K562 (cell line): ENCODE measurements around the gene ATP5MC3. TPM values are rescaled to one million over a fixed set of nuclear protein-coding genes. Genes with fewer than 3 reads are reported as not detected.

Source experiments
- ARNT ChIP-seq, 2 experiments: fragments of 450-650 bp; IDR thresholded peaks; 2 replicates each; pipeline ENCODE4 v1.6.1; 2016; ENCODE audit warnings: mild to moderate bottlenecking in 1 of 2
- BCL6 ChIP-seq: fragments of 250-450 bp; sonication (Bioruptor Pico); IDR thresholded peaks from 2 replicates; pipeline ENCODE4 v1.4.0; 2020
- BMI1 ChIP-seq: fragments of 150-350 bp; IDR thresholded peaks from 2 replicates; pipeline ENCODE4 v1.6.1; 2014; ENCODE audit warnings: low read length
- CHAMP1 ChIP-seq: fragments of 450-650 bp; IDR thresholded peaks from 2 replicates; pipeline ENCODE4 v1.6.1; 2016; ENCODE audit warnings: mild to moderate bottlenecking
- CREM ChIP-seq: IDR thresholded peaks from 2 replicates; pipeline ENCODE4 v1.6.1; 2014; ENCODE audit warnings: antibody characterized with exemption, low read depth
- E2F8 ChIP-seq: fragments of 450-650 bp; IDR thresholded peaks from 2 replicates; pipeline ENCODE4 v1.7.1; 2018; ENCODE audit warnings: mild to moderate bottlenecking, low read depth; ENCODE audit not compliant: partially characterized antibody
- KLF13 ChIP-seq: fragments of 450-650 bp; IDR thresholded peaks from 2 replicates; pipeline ENCODE4 v1.6.1; 2016; ENCODE audit warnings: missing genetic modification characterization, low read depth, mild to moderate bottlenecking, missing compliant biosample characterization, moderate library complexity, borderline replicate concordance
- MNT ChIP-seq, 2 experiments: fragments of 450-650 bp; conservative IDR thresholded peaks; 2 replicates each; pipeline ENCODE4 v1.6.1; 2017; ENCODE audit warnings: mild to moderate bottlenecking in 2 of 2, moderate library complexity in 2 of 2
- MYNN ChIP-seq, 2 experiments: sonication (generic); formaldehyde crosslinking in 1 of 2; IDR thresholded peaks; 2 replicates each; pipeline versions ENCODE4 v1.5.0 to v1.6.1; 2016 to 2020; ENCODE audit warnings: antibody characterized with exemption in 1 of 2, missing genetic modification reagents in 1 of 2
- TAF9B ChIP-seq: fragments of 450-650 bp; IDR thresholded peaks from 2 replicates; pipeline ENCODE4 v1.6.1; 2018; ENCODE audit warnings: mild to moderate bottlenecking; ENCODE audit not compliant: partially characterized antibody
- TBP ChIP-seq: optimal IDR thresholded peaks from 2 replicates; pipeline ENCODE3; 2011; ENCODE audit warnings: low read depth, low read length, improper control_type of control experiment
- TCF7 ChIP-seq: sonication (generic); IDR thresholded peaks from 2 replicates; pipeline ENCODE4 v1.6.1; 2016; ENCODE audit warnings: antibody characterized with exemption, borderline replicate concordance
- TEAD4 ChIP-seq, 2 experiments: sonication (generic) in 1 of 2; formaldehyde crosslinking in 1 of 2; IDR thresholded peaks; 2 replicates each; pipeline versions ENCODE4 v1.6.1 to v1.8.0; 2012 to 2022; ENCODE audit warnings: borderline replicate concordance in 1 of 2, inconsistent platforms in 1 of 2, low read length in 1 of 2, mild to moderate bottlenecking in 1 of 2, missing genetic modification reagents in 1 of 2
- ZBTB1 ChIP-seq: sonication (generic); formaldehyde crosslinking; IDR thresholded peaks from 2 replicates; pipeline ENCODE4 v1.8.1; 2023; ENCODE audit warnings: missing genetic modification reagents, low read depth, mild to moderate bottlenecking, borderline replicate concordance
- ZFP91 ChIP-seq: sonication (generic); formaldehyde crosslinking; IDR thresholded peaks from 2 replicates; pipeline ENCODE4 v1.8.0; 2022; ENCODE audit warnings: mild to moderate bottlenecking, missing genetic modification reagents
- ZNF280B ChIP-seq: fragments of 250-450 bp; sonication (Bioruptor Pico); IDR thresholded peaks from 2 replicates; pipeline ENCODE4 v1.5.1; 2021; ENCODE audit warnings: mild to moderate bottlenecking
- polyA plus RNA-seq, 8 experiments: library from polyadenylated mRNA; depleted of rRNA in 4 of 8; stranded (reverse) in 5 of 8; unstranded in 3 of 8; fragments of >200 nt; fragmentation: Nextera tagmentation in 2 of 8; fragmentation: Illumina TruSeq in 1 of 8; extraction: Ambion mirVana in 2 of 8; extraction: Trizol in 1 of 8; gene quantifications; 2 replicates each; pipeline versions ENCODE4 v1.2.1 to v1.2.3, GENCODE V29; 2011 to 2014; ENCODE audit warnings: inconsistent platforms in 1 of 8, missing spikeins in 1 of 8
- total RNA-seq, 7 experiments: library from RNA; depleted of rRNA in 6 of 7; stranded (reverse); fragments of >200 nt in 6 of 7; fragmentation: Illumina TruSeq in 2 of 7; extraction: Trizol in 2 of 7; gene quantifications; 2 replicates each; pipeline versions ENCODE4 v1.2.1 to v1.2.3, GENCODE V29; 2011 to 2021; ENCODE audit warnings: low replicate concordance in 1 of 7

ATP5MC3 gene
- total and polyA plus RNA-seq, 9 of the 15 experiments (the other 6 are each of a cell fraction or from before 2014, with no cell fraction given): 423 to 2,565 (median 1,012) TPM

- peak; percentile 83 to 95; a peak in 1 of 4 replicates for TF ChIP-seq ARNT (IDR thresholded peaks at IDR 0.05)
- no peak for TF ChIP-seq BCL6 (CRISPR knock-in tag)
- TF ChIP-seq ZNF280B (CRISPR knock-in tag): no peak
- TF ChIP-seq E2F8: peak; percentile 83
- TF ChIP-seq TBP: peak; percentile 97
- TF ChIP-seq ZBTB1 (CRISPR knock-in tag): peak; percentile 79
- TF ChIP-seq ZFP91 (CRISPR knock-in tag): 0 out of 2 replicates have a peak, but pooled peaks have one; percentile 26
- peak; percentile 90 for TF ChIP-seq CREM
- no peak for TF ChIP-seq TCF7
- TF ChIP-seq CHAMP1: peak; percentile 97
- TF ChIP-seq TEAD4 (IDR thresholded peaks at IDR 0.05; ENCODE audit: low read length): 0 out of 2 replicates have a peak, but pooled peaks have one; percentile 1
- TF ChIP-seq TEAD4 (CRISPR knock-in tag; IDR thresholded peaks at IDR 0.05; ENCODE audit: borderline replicate concordance): 0 out of 2 replicates have a peak, but pooled peaks have one; percentile 50
- TF ChIP-seq BMI1: no peak
- TF ChIP-seq MYNN (IDR thresholded peaks at IDR 0.05): peak; percentile 89
- no peak for TF ChIP-seq MYNN (CRISPR knock-in tag; IDR thresholded peaks at IDR 0.05)
- TF ChIP-seq KLF13 (tag): no peak
- TF ChIP-seq MNT (conservative IDR thresholded peaks at IDR 0.05): peak; percentile 57 to 76; a peak in 2 of 4 replicates
- peak; percentile 93 for TF ChIP-seq TAF9B
Measured at GRCh38 chr2:175181104-175181876, at the start of gene ATP5MC3 (continued).
